ES-I3 (cell line): ENCODE results near the gene NKD1.

Source experiments
- H3K36me3 ChIP-seq: 2 replicates; pipeline ENCODE4 v1.6.1; 2013; ENCODE audit warnings: mild to moderate bottlenecking, low read length, control low read depth, moderate library complexity; ENCODE audit not compliant: insufficient read depth
- H3K4me1 ChIP-seq: 2 replicates; pipeline ENCODE4 v1.6.1; 2013; ENCODE audit warnings: mild to moderate bottlenecking, control low read depth, low read length; ENCODE audit not compliant: insufficient read depth
- H3K9ac ChIP-seq: 2 replicates; pipeline ENCODE4 v1.6.1; 2013; ENCODE audit warnings: low read depth, mild to moderate bottlenecking, low read length, moderate library complexity
- H3K9me3 ChIP-seq: 2 replicates; pipeline ENCODE4 v1.6.1; 2013; ENCODE audit warnings: mild to moderate bottlenecking, low read length, moderate library complexity; ENCODE audit not compliant: control insufficient read depth, insufficient read depth

NKD1 gene

DNA sequence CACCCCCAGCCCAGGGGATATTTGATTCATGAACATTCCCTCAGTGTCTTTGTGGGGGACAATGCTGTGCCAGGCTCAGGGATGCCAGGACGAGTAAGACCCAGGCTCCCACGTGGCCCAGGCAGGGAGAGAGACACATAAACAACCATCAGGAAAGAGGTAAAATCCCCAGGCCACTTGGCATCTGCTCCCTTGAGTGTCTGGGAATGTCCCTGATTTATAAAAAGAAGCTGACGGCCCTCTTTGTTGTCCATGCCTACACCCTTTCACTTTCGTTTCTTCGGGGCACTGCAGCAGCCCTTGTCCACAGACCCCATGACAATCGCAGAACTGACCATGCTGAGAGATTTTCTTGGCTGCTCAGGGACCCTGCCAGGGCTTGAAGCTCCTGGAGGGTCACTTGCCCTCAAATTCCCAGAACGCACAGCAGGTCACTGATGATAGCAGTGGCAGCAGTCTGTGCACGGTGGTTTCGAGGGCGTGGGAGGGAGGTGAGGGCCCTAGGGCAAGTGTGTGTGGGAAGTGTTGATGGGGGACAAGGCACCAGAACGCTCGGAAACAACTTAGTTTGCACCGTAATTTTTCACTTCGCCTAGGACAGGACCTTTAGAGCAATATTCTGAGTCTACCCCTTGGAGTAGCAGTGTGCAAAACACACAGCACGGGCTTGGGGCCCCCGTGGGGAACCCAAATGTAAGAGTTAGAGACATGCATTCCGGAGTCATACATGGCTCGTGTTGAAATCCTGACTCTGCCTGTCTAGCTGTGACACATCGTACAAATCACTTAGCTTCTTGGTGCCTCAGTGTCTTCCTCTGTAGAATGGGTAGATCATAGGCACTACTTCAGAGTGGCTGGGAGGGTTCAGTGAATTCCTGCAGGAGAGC lies 149.9 kb downstream of the NKD1 start:
- H3K9ac ChIP-seq = no peak overlapping the region
- H3K4me1 ChIP-seq = no peaks in the 10 kb centered on the region; the same call in 1 of the 2 replicates
- no peaks in the 10 kb centered on the region for H3K9me3 ChIP-seq
- H3K36me3 ChIP-seq = no peaks in the 10 kb centered on the region
